ENCODE measurements around the gene PEAK1. TPM values are rescaled to one million over a fixed set of nuclear protein-coding genes. Genes with fewer than 3 reads are reported as not detected.

PEAK1 gene
- total RNA-seq, 6 donors from 2014 or later: 82.8 to 142 (median 90.1) TPM

- DNase-seq (no peak), ATAC-seq (ENCODE audit: low FRiP score in 2 of 2) (no peak)
- no peaks in the 10 kb centered on the region for H3K36me3 ChIP-seq
- peak overlapping the region; percentile 56 to 91 (median 82) for H3K4me3 ChIP-seq
- WGBS, 2 donors: 42 to 56% methylated on average over 8 of the region's 8 CpGs
- H3K4me1 ChIP-seq: peaks cover 43 to 54% (median 48%) of the 10 kb centered on the region in 4 donors
- H3K27me3 ChIP-seq: no peaks in the 10 kb centered on the region
- H3K9me3 ChIP-seq: no peaks in the 10 kb centered on the region
- TF ChIP-seq EP300 (IDR thresholded peaks at IDR 0.05): no peak
- H3K27ac ChIP-seq: peak overlapping the region; percentile 92 to 97 (median 95)
Measured at GRCh38 chr15:77418391-77418965, 1.4 kb downstream of the PEAK1 start.

- no peaks in the 10 kb centered on the region for H3K9me3 ChIP-seq
- H3K36me3 ChIP-seq: no peaks in the 10 kb centered on the region
- TF ChIP-seq POLR2AphosphoS5 (IDR thresholded peaks at IDR 0.05) (no peak), CTCF (IDR thresholded peaks at IDR 0.05) (no peak), POLR2A (IDR thresholded peaks at IDR 0.05) (no peak), EP300 (IDR thresholded peaks at IDR 0.05) (no peak)
- DNase-seq: no peak
- no peak for ATAC-seq (ENCODE audit: low FRiP score in 2 of 2)
- peaks cover 45 to 57% (median 50%) of the 10 kb centered on the region in 4 donors for H3K4me1 ChIP-seq
- H3K27me3 ChIP-seq: no peaks in the 10 kb centered on the region
- peak overlapping the region in 1 of 4 donors; percentile 91 for H3K4me3 ChIP-seq
- WGBS, 2 donors: 55 to 59% methylated on average over 3 of the region's 3 CpGs
- peak overlapping the region in 3 of 4 donors; percentile 92 to 97 (median 94) for H3K27ac ChIP-seq
Measured at GRCh38 chr15:77417602-77418001, 2.3 kb downstream of the PEAK1 start.

DNA sequence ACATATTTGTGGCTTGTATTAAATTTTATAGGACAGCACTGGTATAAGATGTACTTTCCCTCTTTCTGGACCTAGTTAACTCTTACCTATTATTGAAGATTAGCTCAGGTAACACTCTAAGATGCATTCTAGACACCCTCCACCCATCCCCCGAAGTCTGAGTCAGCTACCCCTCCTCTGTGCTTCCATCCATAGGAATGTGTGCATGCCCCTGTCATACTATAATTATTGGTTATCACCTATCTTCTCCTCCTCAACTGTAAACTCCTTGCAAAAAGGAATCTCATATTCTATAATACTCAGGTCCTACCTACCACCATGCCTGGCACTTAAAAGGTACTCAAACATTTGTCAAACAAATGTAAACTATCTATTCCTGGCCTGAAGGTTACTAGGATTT, 3.0 kb downstream of the PEAK1 start:
- no peak for DNase-seq
- TF ChIP-seq CTCF (IDR thresholded peaks at IDR 0.05) (no peak), POLR2A (IDR thresholded peaks at IDR 0.05) (no peak), POLR2AphosphoS5 (IDR thresholded peaks at IDR 0.05) (no peak), EP300 (IDR thresholded peaks at IDR 0.05) (no peak)
- Histone ChIP-seq H3K27me3 (no peaks in the 10 kb centered on the region), H3K36me3 (no peaks in the 10 kb centered on the region), H3K9me3 (no peaks in the 10 kb centered on the region), H3K4me1 (peaks cover 39 to 50% (median 45%) of the 10 kb centered on the region in 4 donors), H3K4me3 (peak overlapping the region in 1 of 4 donors; percentile 91), H3K27ac (peak overlapping the region in 1 of 4 donors; percentile 92)
- WGBS, 2 donors: 81 to 86% methylated on average over 1 of the region's 1 CpG
- ATAC-seq (ENCODE audit: low FRiP score in 2 of 2): no peak

DNA sequence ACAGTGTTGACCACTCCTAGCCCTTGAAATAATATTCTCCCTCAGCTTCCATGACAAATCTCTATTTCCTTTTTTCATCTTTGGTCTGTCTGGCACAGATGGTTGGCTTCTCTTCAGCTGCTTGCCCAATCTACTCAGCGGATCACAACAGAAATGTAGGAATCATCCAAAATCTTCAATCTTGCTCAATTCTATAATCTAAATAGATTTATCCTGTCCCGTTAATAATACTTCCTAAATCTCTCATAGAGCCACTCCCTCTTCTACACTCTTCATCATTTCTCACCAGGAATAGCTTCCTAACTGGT, 3.8 kb downstream of the PEAK1 start:
- Histone ChIP-seq H3K4me3 (no peak overlapping the region), H3K27me3 (no peaks in the 10 kb centered on the region), H3K27ac (peak overlapping the region in 3 of 4 donors; percentile 8 to 52 (median 23)), H3K36me3 (no peaks in the 10 kb centered on the region), H3K4me1 (peaks cover 32 to 42% (median 39%) of the 10 kb centered on the region in 4 donors), H3K9me3 (no peaks in the 10 kb centered on the region)
- no peak for TF ChIP-seq POLR2AphosphoS5 (IDR thresholded peaks at IDR 0.05)
- TF ChIP-seq CTCF (IDR thresholded peaks at IDR 0.05): no peak
- TF ChIP-seq EP300 (IDR thresholded peaks at IDR 0.05): no peak
- no peak for TF ChIP-seq POLR2A (IDR thresholded peaks at IDR 0.05)
- DNase-seq (no peak), ATAC-seq (ENCODE audit: low FRiP score in 2 of 2) (no peak)
- 28 to 42% methylated on average over 2 of the region's 2 CpGs for WGBS, 2 donors

DNA sequence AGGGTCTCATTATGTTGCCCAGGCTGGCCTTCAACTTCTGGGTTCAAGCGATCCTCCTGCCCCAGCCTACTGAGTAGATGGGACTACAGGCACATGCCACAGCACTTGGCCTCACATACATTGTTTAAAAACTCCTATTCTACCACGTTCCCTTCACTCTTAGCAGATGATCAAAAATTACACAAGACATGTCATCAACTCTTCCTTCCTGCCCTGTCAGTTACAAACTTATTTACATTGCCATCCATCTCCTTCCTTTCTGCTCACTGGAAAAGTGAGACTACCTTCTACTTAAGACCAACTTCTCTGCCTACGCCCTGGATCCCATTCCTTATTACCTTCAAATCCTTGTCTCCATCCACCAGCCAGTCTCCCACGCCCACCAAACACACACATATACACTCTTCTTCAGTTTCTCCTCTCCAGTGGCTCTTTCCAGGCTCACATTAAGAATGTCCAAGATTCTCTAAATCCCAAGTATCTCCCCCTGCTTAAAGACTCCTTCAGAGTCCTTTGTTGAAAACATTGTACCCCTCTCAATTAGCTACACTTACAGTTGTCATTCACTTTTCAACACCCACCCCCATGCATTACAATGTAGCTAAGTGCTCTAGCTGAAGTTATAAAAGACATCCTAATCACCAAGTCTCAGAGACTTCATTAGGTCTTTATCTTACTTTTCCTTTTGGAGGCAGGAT, 4.3 kb downstream of the PEAK1 start:
- no peak for TF ChIP-seq POLR2A (IDR thresholded peaks at IDR 0.05)
- Histone ChIP-seq H3K9me3 (no peaks in the 10 kb centered on the region), H3K27ac (peak overlapping the region; percentile 8 to 52 (median 28)), H3K4me3 (no peak overlapping the region), H3K36me3 (no peaks in the 10 kb centered on the region), H3K27me3 (no peaks in the 10 kb centered on the region), H3K4me1 (peaks cover 32 to 42% (median 40%) of the 10 kb centered on the region in 4 donors)
- no peak for DNase-seq
- ATAC-seq (ENCODE audit: low FRiP score in 2 of 2): no peak
- 63 to 75% methylated on average over 4 of the region's 4 CpGs for WGBS, 2 donors
